Measurements from ENCODE around the gene PSPH.
"Not testable (repeated sequence)": the region's sequence is repeated elsewhere in the genome, so short reads cannot be mapped to it uniquely, and the experiment has no call there.

PSPH gene

DNA sequence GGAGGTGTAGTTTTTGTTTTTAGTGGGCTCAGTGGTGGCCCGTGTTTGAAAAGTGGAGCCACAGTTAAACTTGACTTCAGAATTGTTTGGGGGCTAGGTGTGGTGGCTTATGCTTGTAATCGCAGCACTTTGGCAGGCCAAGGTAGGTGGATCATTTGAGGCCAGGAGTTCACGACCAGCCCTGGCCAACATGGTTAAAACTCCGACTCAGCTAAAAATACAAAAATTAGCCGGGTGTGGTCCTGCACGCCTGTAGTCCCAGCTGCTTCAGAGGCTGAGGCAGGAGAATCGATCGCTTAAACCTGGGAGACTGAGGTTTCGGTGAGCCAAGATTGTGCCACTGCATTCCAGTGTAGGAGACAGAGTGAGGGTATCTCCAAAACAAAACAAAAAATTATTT is 2.1 kb upstream of the PSPH start:
- no peak overlapping the region for H3K4me3 ChIP-seq (replicated peaks; ENCODE audit: insufficient read depth, low read length)
- peak overlapping the region; percentile 25; the same call in 1 of the 2 replicates for H3K27ac ChIP-seq (replicated peaks)

DNA sequence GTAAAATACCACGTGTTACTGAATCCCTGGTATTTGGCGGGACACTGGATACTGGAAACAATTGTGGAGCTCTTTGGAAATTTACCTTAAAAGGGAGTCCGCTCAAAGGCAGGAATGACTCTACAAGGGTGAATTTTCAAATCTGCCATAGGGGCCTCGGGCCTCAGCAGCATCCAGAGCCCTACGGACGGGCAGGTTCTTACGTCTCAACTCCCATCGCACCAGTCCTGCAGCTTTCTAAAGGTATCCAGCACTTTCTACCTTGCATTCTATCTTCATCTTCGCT is 248 bp downstream of the PSPH start:
- TF ChIP-seq POLR2AphosphoS5 (IDR thresholded peaks at IDR 0.05; ENCODE audit: low read depth), result no peak
- no peak for TF ChIP-seq SPI1 (IDR thresholded peaks at IDR 0.05; ENCODE audit: borderline replicate concordance, low read depth)
- TF ChIP-seq GABPA (IDR thresholded peaks at IDR 0.05; ENCODE audit: low read depth), result no peak
- TF ChIP-seq, protein P1, sequence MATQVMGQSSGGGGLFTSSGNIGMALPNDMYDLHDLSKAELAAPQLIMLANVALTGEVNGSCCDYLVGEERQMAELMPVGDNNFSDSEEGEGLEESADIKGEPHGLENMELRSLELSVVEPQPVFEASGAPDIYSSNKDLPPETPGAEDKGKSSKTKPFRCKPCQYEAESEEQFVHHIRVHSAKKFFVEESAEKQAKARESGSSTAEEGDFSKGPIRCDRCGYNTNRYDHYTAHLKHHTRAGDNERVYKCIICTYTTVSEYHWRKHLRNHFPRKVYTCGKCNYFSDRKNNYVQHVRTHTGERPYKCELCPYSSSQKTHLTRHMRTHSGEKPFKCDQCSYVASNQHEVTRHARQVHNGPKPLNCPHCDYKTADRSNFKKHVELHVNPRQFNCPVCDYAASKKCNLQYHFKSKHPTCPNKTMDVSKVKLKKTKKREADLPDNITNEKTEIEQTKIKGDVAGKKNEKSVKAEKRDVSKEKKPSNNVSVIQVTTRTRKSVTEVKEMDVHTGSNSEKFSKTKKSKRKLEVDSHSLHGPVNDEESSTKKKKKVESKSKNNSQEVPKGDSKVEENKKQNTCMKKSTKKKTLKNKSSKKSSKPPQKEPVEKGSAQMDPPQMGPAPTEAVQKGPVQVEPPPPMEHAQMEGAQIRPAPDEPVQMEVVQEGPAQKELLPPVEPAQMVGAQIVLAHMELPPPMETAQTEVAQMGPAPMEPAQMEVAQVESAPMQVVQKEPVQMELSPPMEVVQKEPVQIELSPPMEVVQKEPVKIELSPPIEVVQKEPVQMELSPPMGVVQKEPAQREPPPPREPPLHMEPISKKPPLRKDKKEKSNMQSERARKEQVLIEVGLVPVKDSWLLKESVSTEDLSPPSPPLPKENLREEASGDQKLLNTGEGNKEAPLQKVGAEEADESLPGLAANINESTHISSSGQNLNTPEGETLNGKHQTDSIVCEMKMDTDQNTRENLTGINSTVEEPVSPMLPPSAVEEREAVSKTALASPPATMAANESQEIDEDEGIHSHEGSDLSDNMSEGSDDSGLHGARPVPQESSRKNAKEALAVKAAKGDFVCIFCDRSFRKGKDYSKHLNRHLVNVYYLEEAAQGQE (IDR thresholded peaks at IDR 0.05; ENCODE audit: insufficient replicate concordance, low read depth), result no peak
- TF ChIP-seq, protein P2, sequence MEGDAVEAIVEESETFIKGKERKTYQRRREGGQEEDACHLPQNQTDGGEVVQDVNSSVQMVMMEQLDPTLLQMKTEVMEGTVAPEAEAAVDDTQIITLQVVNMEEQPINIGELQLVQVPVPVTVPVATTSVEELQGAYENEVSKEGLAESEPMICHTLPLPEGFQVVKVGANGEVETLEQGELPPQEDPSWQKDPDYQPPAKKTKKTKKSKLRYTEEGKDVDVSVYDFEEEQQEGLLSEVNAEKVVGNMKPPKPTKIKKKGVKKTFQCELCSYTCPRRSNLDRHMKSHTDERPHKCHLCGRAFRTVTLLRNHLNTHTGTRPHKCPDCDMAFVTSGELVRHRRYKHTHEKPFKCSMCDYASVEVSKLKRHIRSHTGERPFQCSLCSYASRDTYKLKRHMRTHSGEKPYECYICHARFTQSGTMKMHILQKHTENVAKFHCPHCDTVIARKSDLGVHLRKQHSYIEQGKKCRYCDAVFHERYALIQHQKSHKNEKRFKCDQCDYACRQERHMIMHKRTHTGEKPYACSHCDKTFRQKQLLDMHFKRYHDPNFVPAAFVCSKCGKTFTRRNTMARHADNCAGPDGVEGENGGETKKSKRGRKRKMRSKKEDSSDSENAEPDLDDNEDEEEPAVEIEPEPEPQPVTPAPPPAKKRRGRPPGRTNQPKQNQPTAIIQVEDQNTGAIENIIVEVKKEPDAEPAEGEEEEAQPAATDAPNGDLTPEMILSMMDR (IDR thresholded peaks at IDR 0.05; ENCODE audit: insufficient read depth, low read length), result no peak
- no peak for DNase-seq (ENCODE audit: low read depth in 1 of 2, low spot score in 1 of 2)
- H3K4me3 ChIP-seq (replicated peaks; ENCODE audit: insufficient read depth, low read length), result peak overlapping the region; percentile 76
- no peaks in the 10 kb centered on the region for H3K27me3 ChIP-seq (ENCODE audit: insufficient read depth, poor library complexity, severe bottlenecking)
- peak overlapping the region; percentile 86 for H3K27ac ChIP-seq (replicated peaks)

More for the DNA sequence above, 2.1 kb upstream of the PSPH start:
- H3K27me3 ChIP-seq (ENCODE audit: insufficient read depth, poor library complexity, severe bottlenecking), result no peaks in the 10 kb centered on the region
- DNase-seq (ENCODE audit: low read depth in 1 of 2, low spot score in 1 of 2), result no peak
- TF ChIP-seq POLR2AphosphoS5 (IDR thresholded peaks at IDR 0.05; ENCODE audit: low read depth) (no peak), SPI1 (IDR thresholded peaks at IDR 0.05; ENCODE audit: borderline replicate concordance, low read depth) (no peak), GABPA (IDR thresholded peaks at IDR 0.05; ENCODE audit: low read depth) (no peak)
- TF ChIP-seq, protein P2 (IDR thresholded peaks at IDR 0.05; ENCODE audit: insufficient read depth, low read length), result no peak
- TF ChIP-seq, protein P1 (IDR thresholded peaks at IDR 0.05; ENCODE audit: insufficient replicate concordance, low read depth), result no peak

DNA sequence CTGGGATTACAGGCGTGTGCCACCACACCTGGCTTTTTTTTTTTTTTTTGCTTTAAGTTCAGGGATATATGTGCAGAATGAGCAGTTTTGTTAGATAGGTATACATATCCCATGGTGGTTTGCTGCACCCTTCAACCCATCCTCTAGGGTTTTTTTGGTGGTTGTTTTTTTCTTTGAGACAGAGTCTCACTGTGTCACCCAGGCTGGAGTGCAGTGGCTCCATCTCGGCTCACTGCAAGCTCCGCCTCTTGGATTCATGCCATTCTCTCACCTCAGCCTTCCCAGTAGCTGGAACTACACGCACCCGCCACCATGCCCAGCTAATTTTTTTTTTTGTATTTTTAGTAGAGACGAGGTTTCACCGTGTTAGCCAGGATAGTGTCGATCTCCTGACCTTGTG is 2.5 kb downstream of the PSPH start:
- not testable (repeated sequence) for H3K27ac ChIP-seq (replicated peaks); H3K27me3 ChIP-seq (ENCODE audit: insufficient read depth, poor library complexity, severe bottlenecking); DNase-seq (ENCODE audit: low read depth in 1 of 2, low spot score in 1 of 2); H3K4me3 ChIP-seq (replicated peaks; ENCODE audit: insufficient read depth, low read length)

DNA sequence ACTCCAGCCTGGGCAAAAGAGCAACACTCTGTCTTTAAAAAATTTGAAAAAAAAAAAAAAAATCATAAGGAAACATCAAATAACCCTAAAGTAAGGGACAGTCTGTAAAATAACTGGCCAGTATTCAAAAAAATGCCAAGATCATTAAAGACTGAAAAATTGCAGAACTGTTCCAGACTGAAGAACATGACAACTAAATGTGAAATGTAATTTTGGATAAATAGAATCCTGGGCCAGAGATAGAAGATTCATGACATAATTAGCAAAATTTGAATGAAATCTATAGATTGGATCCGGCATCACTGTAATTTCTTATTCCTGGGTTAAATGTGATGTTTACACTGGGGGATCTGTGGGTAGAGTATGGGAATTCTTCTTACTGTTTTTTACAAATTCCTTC is 3.0 kb downstream of the PSPH start:
- Histone ChIP-seq H3K4me3 (replicated peaks; ENCODE audit: insufficient read depth, low read length) (no peak overlapping the region), H3K27ac (replicated peaks) (no peak overlapping the region), H3K27me3 (ENCODE audit: insufficient read depth, poor library complexity, severe bottlenecking) (no peaks in the 10 kb centered on the region)
- no peak for TF ChIP-seq SPI1 (IDR thresholded peaks at IDR 0.05; ENCODE audit: borderline replicate concordance, low read depth)
- TF ChIP-seq, protein P2 (IDR thresholded peaks at IDR 0.05; ENCODE audit: insufficient read depth, low read length), result no peak
- TF ChIP-seq GABPA (IDR thresholded peaks at IDR 0.05; ENCODE audit: low read depth), result no peak
- TF ChIP-seq POLR2AphosphoS5 (IDR thresholded peaks at IDR 0.05; ENCODE audit: low read depth), result no peak
- TF ChIP-seq, protein P1 (IDR thresholded peaks at IDR 0.05; ENCODE audit: insufficient replicate concordance, low read depth), result no peak
- DNase-seq (ENCODE audit: low read depth in 1 of 2, low spot score in 1 of 2), result no peak

DNA sequence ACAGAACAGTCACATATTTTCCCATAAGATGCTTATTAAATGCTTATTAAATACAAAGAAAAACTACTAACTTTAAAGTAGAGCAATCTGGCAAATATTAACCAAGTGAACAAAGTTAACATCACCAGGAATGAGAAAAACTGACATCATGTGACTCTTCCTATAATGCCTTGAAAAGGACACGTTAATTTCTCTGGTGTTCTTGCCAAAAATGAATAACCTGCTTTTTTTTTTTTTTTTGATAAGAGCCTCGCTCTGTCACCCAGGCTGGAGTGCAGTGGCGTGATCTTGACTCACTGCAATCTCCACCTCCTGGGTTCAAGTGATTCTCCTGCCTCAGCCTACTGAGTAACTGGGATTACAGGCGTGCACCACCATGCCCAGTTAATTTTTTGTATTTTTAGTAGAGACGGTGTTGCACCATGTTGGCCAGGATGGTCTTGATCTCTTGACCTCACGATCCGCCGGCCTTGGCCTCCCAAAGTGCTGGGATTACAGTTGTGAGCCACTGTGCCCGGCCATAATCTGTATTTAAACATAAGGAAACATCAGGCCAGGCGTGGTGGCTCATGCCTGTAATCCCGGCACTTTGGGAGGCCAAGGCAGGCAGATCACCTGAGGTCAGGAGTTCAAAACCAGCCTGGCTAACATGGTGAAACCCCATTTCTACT is 3.7 kb downstream of the PSPH start:
- not testable (repeated sequence) for H3K4me3 ChIP-seq (replicated peaks; ENCODE audit: insufficient read depth, low read length); H3K27ac ChIP-seq (replicated peaks); DNase-seq (ENCODE audit: low read depth in 1 of 2, low spot score in 1 of 2); H3K27me3 ChIP-seq (ENCODE audit: insufficient read depth, poor library complexity, severe bottlenecking)
